Measurements from ENCODE around the gene GMPS. TPM values are rescaled to one million over a fixed set of nuclear protein-coding genes. Genes with fewer than 3 reads are reported as not detected.
"Not testable (repeated sequence)": the region's sequence is repeated elsewhere in the genome, so short reads cannot be mapped to it uniquely, and the experiment has no call there.

Gene GMPS
- total RNA-seq, 1 donor from 2014 or later, result 50.2 TPM

- no peak for DNase-seq
Observed at GRCh38 chr3:155872904-155873646, 2.6 kb downstream of the GMPS start.

GRCh38 chr3:155876037-155876436 is 5.6 kb downstream of the GMPS start:
- no peak for DNase-seq

- DNase-seq, result no peak
Observed at GRCh38 chr3:155876503-155876902, 6.1 kb downstream of the GMPS start.

- DNase-seq, result no peak
Observed at GRCh38 chr3:155880286-155880685, 9.8 kb downstream of the GMPS start.

DNA sequence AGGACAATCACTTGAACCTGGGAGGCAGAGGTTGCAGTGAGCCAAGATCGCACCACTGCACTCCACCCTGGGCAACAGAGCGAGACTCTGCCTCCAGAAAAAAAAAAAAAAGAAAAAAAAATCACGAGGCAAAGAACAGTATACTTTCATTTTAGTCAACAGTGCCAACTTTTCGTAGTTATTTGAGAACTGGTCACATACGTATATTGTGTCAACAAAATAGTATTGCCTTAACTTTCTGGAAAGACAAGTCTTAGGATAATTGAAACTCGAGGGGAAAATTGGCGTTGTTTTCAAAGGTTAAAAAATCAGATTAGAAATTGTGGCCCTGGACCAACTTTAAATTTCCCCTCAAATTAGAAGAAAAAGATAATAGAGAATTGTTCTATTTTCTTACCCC is 13.8 kb downstream of the GMPS start:
- DNase-seq, result no peak

- no peak for DNase-seq
Observed at GRCh38 chr3:155885292-155885691, 14.8 kb downstream of the GMPS start.

DNA sequence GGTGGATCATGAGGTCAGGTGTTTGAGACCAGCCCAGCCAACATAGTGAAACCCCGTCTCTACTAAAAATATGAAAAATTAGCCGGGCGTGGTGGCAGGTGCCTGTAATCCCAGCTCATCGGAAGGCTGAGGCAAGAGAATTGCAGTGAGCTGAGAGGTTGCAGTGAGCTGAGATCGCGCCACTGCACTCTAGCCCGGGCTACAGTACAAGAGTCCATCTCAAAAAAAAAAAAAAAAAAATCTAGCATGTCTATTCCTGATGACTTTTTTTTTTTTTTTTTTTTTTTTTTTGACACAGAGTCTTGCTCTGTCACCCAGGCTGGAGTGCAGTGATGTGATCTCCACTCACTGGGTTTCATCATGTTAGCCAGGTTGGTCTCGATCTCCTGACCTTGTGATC is 15.9 kb downstream of the GMPS start:
- DNase-seq, result not testable (repeated sequence)

DNA sequence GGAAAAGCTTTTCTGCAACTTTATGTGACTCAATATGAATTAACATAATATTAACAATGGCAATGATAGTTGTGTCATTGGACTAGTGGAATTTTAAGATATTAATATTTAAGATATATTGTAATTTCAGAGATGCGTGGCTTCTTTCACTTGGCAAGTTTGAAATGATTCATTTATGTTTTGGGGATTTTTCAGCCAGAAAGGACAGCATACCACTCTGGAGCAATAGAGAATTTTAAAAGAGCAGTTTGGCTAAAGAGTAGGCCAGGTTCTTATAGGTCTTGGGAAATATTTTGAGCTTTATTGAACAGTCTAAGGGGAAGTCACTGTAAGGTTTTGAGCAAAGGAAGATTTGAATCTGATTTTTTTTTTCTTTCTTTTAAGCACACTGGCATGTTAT is 16.5 kb downstream of the GMPS start:
- no peak for DNase-seq

DNA sequence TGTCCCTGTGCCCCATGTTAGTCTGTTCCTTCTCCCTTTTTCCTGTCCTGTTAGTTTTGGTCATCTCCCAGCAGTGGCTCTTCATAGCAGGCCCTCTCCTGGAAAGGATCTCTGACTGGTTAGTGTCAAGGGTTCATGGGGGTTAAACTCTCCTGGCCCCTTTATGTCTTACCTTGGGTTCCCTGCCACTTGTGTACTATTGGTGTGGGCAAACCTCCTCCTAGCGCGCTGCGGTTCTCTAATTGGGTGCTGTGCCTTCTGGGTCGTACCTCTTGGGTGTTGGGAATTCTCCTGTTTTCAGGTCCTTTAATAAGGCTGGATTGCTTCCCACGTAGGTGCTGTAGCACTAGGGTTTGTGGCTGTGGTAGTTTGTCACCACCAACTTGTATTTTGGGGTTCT is 18.8 kb downstream of the GMPS start:
- DNase-seq, result no peak

- DNase-seq, result no peak
Observed at GRCh38 chr3:155889952-155890351, 19.5 kb downstream of the GMPS start.

- DNase-seq, result no peak
Observed at GRCh38 chr3:155890671-155891190, 20.3 kb downstream of the GMPS start.

DNA sequence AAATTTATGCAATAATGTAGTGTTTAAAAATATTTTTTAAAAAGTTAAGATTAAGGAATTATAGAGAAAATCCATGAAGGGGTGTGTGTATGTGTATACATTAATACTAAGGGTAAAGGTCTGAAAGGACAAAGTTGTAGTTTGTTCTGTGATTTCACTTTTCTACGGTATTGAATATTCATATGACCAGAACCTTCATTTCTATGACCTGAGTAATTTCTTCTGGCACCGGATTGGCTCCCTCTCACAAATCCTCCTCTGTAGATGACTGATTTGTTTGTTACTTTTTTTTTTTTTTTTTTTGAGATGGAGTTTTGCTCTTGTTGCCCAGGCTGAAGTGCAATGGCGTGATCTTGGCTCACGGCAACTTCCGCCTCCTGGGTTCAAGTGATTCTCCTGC is 20.9 kb downstream of the GMPS start:
- DNase-seq, result no peak

DNA sequence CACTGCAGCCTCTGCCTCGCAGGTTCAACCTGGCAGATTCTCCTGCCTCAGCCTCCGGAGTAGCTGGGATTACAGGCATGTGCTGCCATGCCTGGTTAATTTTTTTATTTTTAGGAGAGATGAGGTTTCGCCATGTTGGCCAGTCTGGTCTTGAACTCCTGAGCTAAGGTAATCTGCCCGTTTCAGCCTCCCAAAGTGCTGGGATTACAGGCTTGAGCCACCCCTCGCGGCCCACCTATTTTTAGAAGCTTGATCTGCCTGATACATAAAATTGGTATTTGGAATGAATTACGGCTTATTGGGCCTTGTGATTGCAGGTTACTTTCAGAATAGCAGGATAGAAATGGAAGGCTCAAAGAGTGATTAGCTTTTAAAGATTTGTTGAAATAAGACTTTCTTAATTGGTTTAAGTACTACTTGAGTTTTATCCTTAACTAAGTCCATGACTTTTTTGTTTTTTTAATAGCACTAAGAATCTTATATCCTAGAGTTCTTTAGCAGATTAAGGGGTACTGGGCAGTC is 25.0 kb downstream of the GMPS start:
- no peak for DNase-seq

- DNase-seq, result no peak
Observed at GRCh38 chr3:155906900-155907299, 36.5 kb downstream of the GMPS start.

DNA sequence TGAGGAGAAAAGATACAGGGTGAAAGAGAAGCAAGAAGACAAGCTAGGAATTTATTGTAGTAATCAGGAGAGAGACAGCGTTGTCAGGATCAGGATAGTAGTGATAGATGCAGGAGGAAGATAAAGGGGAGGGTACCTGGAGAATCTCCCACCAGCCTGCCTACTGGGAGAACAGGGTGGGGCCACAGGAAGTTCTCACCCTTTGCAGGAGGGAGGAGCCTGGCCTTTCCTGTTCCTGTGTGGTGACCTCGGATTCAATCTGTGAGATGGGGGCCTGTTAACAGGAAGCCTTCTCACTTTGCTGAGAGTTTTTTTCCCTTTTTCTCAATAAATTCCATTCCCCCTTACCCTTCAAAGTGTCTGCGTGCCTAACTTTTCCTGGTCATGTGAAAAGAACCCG is 37.6 kb downstream of the GMPS start:
- no peak for DNase-seq

DNA sequence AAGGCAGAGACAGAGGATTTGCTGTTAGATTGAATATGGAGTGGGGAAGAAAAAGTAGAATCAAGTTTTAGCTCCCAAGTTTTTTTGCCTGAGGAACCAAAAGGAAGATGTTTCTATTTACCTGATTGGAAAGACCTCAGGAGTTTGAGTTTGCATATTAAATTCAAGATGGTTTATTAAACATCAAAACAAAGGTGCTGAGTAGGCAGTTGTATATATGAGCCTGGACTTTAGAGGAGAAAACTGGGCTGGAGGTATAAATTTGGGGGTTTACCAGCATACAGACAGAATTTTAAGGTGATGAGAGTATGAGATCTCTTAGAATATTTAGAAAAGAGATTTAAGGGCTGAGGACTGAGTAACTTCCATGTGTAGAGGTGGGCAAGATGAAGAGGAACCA is 38.2 kb downstream of the GMPS start:
- no peak for DNase-seq

- no peak for DNase-seq
Observed at GRCh38 chr3:155912090-155912489, 41.6 kb downstream of the GMPS start.

DNA sequence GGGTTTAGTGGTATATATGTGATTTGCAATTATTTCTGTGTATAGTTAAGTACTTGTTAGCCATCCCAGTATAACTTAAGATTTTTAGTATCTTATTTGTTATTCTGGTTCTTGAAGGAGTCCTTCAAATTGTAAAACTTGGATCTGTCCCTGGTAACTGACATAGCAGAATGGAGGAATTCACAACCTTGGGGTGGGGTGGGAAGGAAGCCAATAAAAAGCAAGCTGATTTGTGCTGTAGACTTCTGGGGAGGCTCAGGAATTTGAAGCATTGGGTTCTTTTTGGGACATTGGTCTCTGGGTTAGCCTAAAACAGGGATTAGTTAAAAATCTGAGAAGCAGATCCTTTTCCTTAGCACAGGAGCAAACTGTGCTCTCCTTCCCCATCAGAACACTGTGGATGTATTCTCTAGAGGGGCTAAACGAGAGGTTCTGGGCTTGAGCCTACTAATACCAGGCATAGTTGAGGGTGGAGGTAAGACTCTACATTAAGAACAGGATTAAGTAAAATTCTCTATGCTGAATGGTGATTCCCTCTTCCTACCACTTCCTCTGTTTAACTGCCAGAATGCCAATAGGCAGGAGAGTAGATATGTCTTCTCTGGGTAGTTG is 42.2 kb downstream of the GMPS start:
- no peak for DNase-seq

GRCh38 chr3:155917781-155918180 is 47.3 kb downstream of the GMPS start:
- DNase-seq, result no peak

GRCh38 chr3:155919728-155920127 is 49.3 kb downstream of the GMPS start:
- no peak for DNase-seq

GRCh38 chr3:155921486-155921885 is 51.0 kb downstream of the GMPS start:
- no peak for DNase-seq

DNA sequence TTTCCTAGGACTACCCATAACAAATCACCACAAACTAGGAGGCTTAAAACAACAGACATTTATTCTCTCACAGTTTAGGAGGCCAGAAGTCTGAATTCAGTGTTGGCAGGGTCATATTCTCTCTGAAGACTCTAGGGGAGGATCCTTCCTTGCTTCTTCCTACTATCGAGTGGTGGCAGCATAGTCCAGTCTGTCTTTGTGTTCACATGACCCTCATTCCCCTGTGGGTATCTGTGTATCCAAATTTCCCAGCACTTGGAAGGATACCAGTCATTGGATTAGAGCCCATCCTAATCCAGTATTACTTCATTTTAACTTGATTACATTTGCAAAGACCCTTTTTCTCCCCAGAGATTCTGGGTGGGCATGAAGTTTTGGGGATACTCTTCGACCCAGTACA is 63.8 kb downstream of the GMPS start:
- DNase-seq, result no peak

DNA sequence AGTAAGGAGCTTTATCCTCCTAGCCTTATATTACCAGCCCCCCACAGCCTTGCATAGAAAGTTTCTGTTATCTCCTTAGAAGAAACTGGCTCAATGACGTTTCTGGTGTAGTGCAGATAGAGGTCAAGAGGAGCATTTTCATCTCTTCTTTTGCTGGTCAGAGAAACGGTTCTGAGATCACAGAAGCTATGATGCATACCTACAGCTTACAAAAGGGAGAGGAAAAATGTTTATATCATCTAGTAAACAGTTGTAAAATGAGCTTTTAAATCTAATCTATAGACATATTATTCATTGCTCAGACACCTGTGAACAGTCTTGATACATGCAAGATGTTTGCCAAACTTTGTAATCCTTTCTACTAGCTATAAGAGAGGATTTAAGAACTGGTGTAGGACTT is 68.0 kb downstream of the GMPS start:
- no peak for DNase-seq

- DNase-seq, result no peak
Observed at GRCh38 chr3:155941354-155941753, 70.9 kb downstream of the GMPS start.

All from occipital lobe (tissue), 2 donors.